EH (cell line): ENCODE data around the gene DNM3.

ENCODE experiments used
- DNase-seq: peaks from one replicate; pipeline ENCODE4 v3.0.0-alpha.2; 2015; ENCODE audit warnings: low read depth

The DNM3 gene

GRCh38 chr1:172453607-172454006 is 612.3 kb downstream of the DNM3 start:
- no peak for DNase-seq

- no peak for DNase-seq
Measured at GRCh38 chr1:172455451-172455850, 614.2 kb downstream of the DNM3 start.

DNA sequence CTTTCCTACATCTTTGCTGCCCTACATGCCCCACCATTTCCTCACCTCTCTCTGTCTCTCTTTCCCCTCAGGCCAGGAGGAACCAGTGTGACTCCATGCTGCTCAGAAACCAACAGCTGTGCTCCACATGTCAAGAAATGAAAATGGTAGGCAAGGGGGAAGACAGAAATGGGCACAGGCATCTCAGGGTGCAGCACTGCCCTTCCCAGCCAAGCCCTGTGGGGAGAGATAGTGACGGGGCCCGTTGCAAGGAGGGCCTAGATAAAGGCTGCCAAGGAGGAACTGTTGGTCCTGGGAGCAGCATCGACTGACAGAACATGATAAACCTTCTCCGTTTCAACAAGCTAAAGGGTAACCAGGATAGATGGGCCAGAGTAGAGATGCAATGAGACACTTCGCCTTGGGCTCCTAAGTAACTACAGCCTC is 615.1 kb downstream of the DNM3 start:
- DNase-seq: no peak

DNA sequence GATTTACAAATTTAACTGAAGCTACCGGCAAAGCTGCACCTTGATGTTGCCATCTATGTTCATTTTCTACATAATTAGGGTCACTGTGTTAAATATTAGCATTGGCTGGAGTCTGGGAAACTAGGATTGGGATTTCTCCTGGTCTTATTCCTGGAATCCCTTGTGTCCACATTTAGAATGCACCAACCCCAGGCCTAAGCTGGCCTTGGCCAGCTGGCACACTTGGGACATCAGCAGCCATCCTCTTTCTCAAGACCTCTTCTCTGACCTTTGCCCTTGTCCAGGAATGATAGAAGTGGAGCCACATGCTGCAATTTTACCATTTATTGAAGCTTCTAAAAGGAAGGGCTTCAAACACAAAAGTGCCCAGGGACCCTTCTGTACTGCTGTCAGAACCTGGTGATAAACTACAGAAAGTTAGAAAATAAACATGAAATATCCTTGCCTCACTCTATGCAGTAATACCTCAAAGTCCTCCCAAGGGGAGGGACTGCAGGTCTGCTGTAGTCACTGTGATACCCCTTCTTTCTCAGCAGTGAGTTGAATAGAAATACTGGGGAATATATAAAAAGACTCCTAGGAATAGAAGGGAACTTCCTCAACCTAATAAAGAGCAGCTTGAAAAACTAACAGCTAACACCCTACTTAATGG is 616.3 kb downstream of the DNM3 start:
- no peak for DNase-seq

DNA sequence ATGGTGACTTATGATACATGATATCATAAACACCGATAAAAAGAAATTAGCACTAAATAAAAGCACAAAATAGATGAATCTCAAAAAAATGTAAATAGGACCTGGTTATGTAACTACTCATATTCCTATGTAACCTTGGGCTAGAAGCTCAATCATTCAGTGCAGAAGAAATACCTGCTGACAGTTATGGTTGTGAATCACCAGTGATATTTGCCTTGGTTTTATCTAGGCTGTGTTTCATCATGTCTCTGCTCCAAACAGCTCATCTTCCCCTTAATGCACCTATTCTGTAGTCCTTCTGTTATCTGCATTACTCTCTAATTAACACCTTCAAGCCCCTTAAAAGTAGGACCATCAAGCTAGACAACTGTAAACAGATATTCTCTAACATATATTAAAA is 618.9 kb downstream of the DNM3 start:
- no peak for DNase-seq

DNA sequence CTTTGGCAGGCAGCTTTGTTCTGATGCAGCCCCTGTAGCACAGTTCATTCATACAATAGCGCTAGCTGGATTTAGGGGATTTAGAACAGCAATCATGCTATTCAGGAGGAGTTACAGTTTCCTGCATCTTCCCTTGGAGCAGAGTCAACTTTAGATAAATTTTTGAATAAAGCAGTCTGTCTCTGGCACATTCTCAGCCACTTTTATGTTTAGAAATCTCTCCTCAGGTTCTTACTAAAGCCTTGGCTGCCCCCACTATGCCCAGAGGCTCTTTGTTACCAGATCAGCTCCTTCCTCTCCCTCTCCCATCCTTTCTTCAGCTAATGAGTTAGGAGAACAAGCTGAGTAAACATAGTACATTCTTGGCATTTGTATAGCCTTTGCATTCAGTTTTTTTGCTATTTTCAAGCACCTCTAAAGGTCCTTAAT is 619.6 kb downstream of the DNM3 start:
- peak; percentile 56 for DNase-seq
